ENCODE data around the gene CDH1.

GRCh38 chr16:68806422-68806821 lies 69.3 kb downstream of the CDH1 start:
- TF ChIP-seq CTCF (IDR thresholded peaks at IDR 0.05) (no peak), POLR2A (IDR thresholded peaks at IDR 0.05) (no peak)

Measured in adrenal gland (tissue), 5 donors.